B cell (primary cell): ENCODE data around the gene GLI3. TPM values are rescaled to one million over a fixed set of nuclear protein-coding genes. Genes with fewer than 3 reads are reported as not detected.

Experiments
- ATAC-seq: fragments of 200-7000 bp; cut with Tn5 transposase; one replicate; pipeline ENCODE4 v1.10.0; 2021; ENCODE audit warnings: low read depth, mild to moderate bottlenecking, moderate number of reproducible peaks, moderate library complexity
- CTCF ChIA-PET: fragments of 350-600 bp; sonication (Branson Sonifier 250); formaldehyde crosslinking; loops from one replicate; lab custom pipeline; 2021; ENCODE audit warnings: antibody characterized with exemption, inconsistent platforms; lab: Charles Lee
- POLR2A ChIA-PET: fragments of 350-600 bp; sonication (Branson Sonifier 250); formaldehyde crosslinking; loops from one replicate; lab custom pipeline; 2021; ENCODE audit warnings: antibody characterized with exemption; lab: Charles Lee
- DNase-seq: peaks from one replicate; pipeline ENCODE4 v3.0.0; 2013
- H2AFZ ChIP-seq: 2 replicates; pipeline ENCODE4 v1.6.1; 2012; ENCODE audit warnings: mild to moderate bottlenecking, low read depth, low read length; ENCODE audit not compliant: insufficient read depth, poor library complexity, severe bottlenecking
- H3K27ac ChIP-seq, 2 donors: 1 replicate in 1 of 2; 2 replicates in 1 of 2; pipeline ENCODE4 v1.5.1; 2012 to 2013; ENCODE audit warnings: low read length in 2 of 2, mild to moderate bottlenecking in 2 of 2, moderate library complexity in 1 of 2
- H3K27me3 ChIP-seq, 4 experiments: fragments of 200-600 bp in 1 of 4; sonication (generic) in 1 of 4; replicated peaks in 1 of 4; 1 replicate in 2 of 4; 2 replicates in 2 of 4; pipeline versions ENCODE4 v1.6.1 to v1.7.0; 2013 to 2016; ENCODE audit warnings: low read length in 3 of 4, mild to moderate bottlenecking in 2 of 4, mixed read lengths in 1 of 4, moderate library complexity in 1 of 4; ENCODE audit not compliant: insufficient read depth in 4 of 4, control insufficient read depth in 3 of 4; ENCODE audit errors: control extremely low read depth in 1 of 4
- H3K36me3 ChIP-seq, 2 experiments: replicated peaks in 1 of 2; 1 replicate in 1 of 2; 2 replicates in 1 of 2; pipeline versions ENCODE4 v1.6.1 to v1.7.1; 2013; ENCODE audit warnings: low read length in 1 of 2; ENCODE audit not compliant: insufficient read depth in 2 of 2, control insufficient read depth in 1 of 2; ENCODE audit errors: control extremely low read depth in 1 of 2, extremely low read depth in 1 of 2
- H3K4me1 ChIP-seq, 2 donors: fragments of 200-600 bp in 1 of 2; sonication (generic) in 1 of 2; 1 replicate in 1 of 2; 2 replicates in 1 of 2; pipeline versions ENCODE4 v1.5.1 to v1.6.1; 2013 to 2017; ENCODE audit warnings: low read length in 2 of 2; ENCODE audit not compliant: control insufficient read depth in 2 of 2, insufficient read depth in 2 of 2
- H3K4me2 ChIP-seq: replicated peaks from 2 replicates; pipeline ENCODE3; 2012; ENCODE audit warnings: mild to moderate bottlenecking, low read depth, low read length; ENCODE audit not compliant: poor library complexity, severe bottlenecking
- H3K4me3 ChIP-seq, 5 experiments: fragments of 200-600 bp in 1 of 5; sonication (generic) in 1 of 5; 1 replicate in 3 of 5; 2 replicates in 2 of 5; pipeline versions ENCODE4 v1.5.1 to v1.7.0; 2011 to 2016; ENCODE audit warnings: low read length in 4 of 5, mild to moderate bottlenecking in 4 of 5, low read depth in 2 of 5, control low read depth in 1 of 5, moderate library complexity in 1 of 5; ENCODE audit not compliant: insufficient read depth in 1 of 5; ENCODE audit errors: control extremely low read depth in 1 of 5, extremely low read depth in 1 of 5
- H3K79me2 ChIP-seq: fragments of 200-600 bp; sonication (generic); one replicate; pipeline ENCODE4 v1.6.0; 2016; ENCODE audit warnings: low read length; ENCODE audit not compliant: control insufficient read depth, insufficient read depth
- H3K9ac ChIP-seq: fragments of 200-600 bp; sonication (generic); 2 replicates; pipeline ENCODE4 v1.6.1; 2017; ENCODE audit warnings: mild to moderate bottlenecking, low read length, moderate library complexity
- H3K9me3 ChIP-seq, 3 donors: one replicate each; pipeline versions ENCODE4 v1.6.1 to v1.7.1; 2013; ENCODE audit warnings: low read length in 2 of 3; ENCODE audit not compliant: control insufficient read depth in 2 of 3, insufficient read depth in 1 of 3; ENCODE audit errors: control extremely low read depth in 1 of 3
- H4K20me1 ChIP-seq: 2 replicates; pipeline ENCODE4 v1.6.0; 2012; ENCODE audit warnings: mild to moderate bottlenecking, low read length; ENCODE audit not compliant: insufficient read depth, control insufficient read depth, poor library complexity, severe bottlenecking
- H3K27ac Mint-ChIP-seq: one replicate; pipeline ENCODE4 v1.8.0; 2021; ENCODE audit warnings: mixed read lengths
- H3K27me3 Mint-ChIP-seq: one replicate; pipeline ENCODE4 v1.8.0; 2021; ENCODE audit warnings: mixed read lengths
- H3K4me1 Mint-ChIP-seq: one replicate; pipeline ENCODE4 v1.8.0; 2021; ENCODE audit warnings: mixed read lengths
- H3K4me3 Mint-ChIP-seq: one replicate; pipeline ENCODE4 v1.8.0; 2021; ENCODE audit warnings: mixed read lengths
- H3K9me3 Mint-ChIP-seq: one replicate; pipeline ENCODE4 v1.8.0; 2022; ENCODE audit warnings: mixed read lengths; ENCODE audit not compliant: insufficient read depth
- EZH2 ChIP-seq: IDR thresholded peaks from 2 replicates; pipeline ENCODE4 v1.6.1; 2012; ENCODE audit warnings: borderline replicate concordance, low read depth, mild to moderate bottlenecking, moderate library complexity, low read length; ENCODE audit not compliant: insufficient read depth, poor library complexity, severe bottlenecking
- WGBS: methylation state at CpG from one replicate; pipeline ENCODE4 v1.1.5; 2013; ENCODE audit warnings: missing lambda C conversion rate; ENCODE audit not compliant: insufficient coverage; 5-methylcytosine and 5-hydroxymethylcytosine counted together
- intact Hi-C: fragments of 100-400 bp; cut with micrococcal nuclease; formaldehyde crosslinking; loops from one replicate; pipeline ENCODE4 v1.10.0; 2022
- polyA plus RNA-seq: library from polyadenylated mRNA; depleted of rRNA; stranded (reverse); fragments of >200 nt; gene quantifications from 2 replicates; pipeline ENCODE4 v1.2.3, GENCODE V29; 2012
- total RNA-seq, 2 donors: library from RNA; stranded (reverse); fragments of 120-200 nt in 1 of 2; gene quantifications; 1 replicate in 1 of 2; 2 replicates in 1 of 2; pipeline versions ENCODE4 v1.2.3 to v1.2.4, GENCODE V29; 2013 to 2022
- TF ChIP-seq, protein P1 (sequence below): fragments of 200-600 bp; IDR thresholded peaks from one replicate; pipeline ENCODE4 v1.8.0; 2022; ENCODE audit warnings: antibody characterized with exemption, mild to moderate bottlenecking

Gene GLI3
- total and polyA plus RNA-seq, 2 donors (not counting 1 experiment from before 2014, with no cell fraction given) = not detected

DNA sequence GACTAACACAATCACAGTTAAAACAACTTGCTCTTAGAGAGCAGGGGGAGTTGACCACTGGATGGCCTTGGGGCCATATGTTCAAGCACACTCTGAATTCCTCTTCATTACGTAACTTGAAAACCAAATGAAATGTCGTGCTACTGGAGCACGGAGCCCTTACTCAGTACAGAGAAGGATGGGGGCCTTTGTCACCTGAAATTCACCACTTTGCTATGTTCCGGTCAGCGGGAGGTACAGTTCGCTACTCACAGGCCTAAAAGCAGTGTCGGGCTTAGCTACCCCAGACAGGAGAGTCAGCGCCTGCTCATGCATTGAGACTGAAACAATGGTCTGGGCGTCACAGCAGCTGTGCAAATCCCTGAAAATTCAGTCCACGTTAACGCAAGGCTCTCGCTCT lies 39.6 kb downstream of the GLI3 start:
- 96% methylated on average over 12 of the region's 12 CpGs for WGBS
- no peaks in the 10 kb centered on the region for H3K79me2 ChIP-seq
- ATAC-seq (no peak), DNase-seq (no peak)
- no peaks in the 10 kb centered on the region for H3K9me3 ChIP-seq
- peaks cover 0 to 3% of the 10 kb centered on the region in 2 donors for H3K4me1 ChIP-seq
- H3K4me3 ChIP-seq = no peak overlapping the region
- H3K4me2 ChIP-seq = no peak overlapping the region
- Mint-ChIP-seq H3K9me3 (no peaks in the 10 kb centered on the region), H3K4me3 (no peak overlapping the region), H3K27me3 (no peaks in the 10 kb centered on the region), H3K4me1 (peaks cover 7% of the 10 kb centered on the region), H3K27ac (no peak overlapping the region)
- CTCF ChIA-PET = no interaction called here
- POLR2A ChIA-PET = no interaction called here
- no peak for TF ChIP-seq EZH2
- TF ChIP-seq, protein P1, sequence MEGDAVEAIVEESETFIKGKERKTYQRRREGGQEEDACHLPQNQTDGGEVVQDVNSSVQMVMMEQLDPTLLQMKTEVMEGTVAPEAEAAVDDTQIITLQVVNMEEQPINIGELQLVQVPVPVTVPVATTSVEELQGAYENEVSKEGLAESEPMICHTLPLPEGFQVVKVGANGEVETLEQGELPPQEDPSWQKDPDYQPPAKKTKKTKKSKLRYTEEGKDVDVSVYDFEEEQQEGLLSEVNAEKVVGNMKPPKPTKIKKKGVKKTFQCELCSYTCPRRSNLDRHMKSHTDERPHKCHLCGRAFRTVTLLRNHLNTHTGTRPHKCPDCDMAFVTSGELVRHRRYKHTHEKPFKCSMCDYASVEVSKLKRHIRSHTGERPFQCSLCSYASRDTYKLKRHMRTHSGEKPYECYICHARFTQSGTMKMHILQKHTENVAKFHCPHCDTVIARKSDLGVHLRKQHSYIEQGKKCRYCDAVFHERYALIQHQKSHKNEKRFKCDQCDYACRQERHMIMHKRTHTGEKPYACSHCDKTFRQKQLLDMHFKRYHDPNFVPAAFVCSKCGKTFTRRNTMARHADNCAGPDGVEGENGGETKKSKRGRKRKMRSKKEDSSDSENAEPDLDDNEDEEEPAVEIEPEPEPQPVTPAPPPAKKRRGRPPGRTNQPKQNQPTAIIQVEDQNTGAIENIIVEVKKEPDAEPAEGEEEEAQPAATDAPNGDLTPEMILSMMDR = no peak
- H3K27me3 ChIP-seq = no peaks in the 10 kb centered on the region
- H4K20me1 ChIP-seq = no peaks in the 10 kb centered on the region
- H3K36me3 ChIP-seq = no peaks in the 10 kb centered on the region
- H3K27ac ChIP-seq = no peak overlapping the region
- H3K9ac ChIP-seq = no peak overlapping the region
- intact Hi-C loops = no loop called here
- no peak overlapping the region for H2AFZ ChIP-seq

DNA sequence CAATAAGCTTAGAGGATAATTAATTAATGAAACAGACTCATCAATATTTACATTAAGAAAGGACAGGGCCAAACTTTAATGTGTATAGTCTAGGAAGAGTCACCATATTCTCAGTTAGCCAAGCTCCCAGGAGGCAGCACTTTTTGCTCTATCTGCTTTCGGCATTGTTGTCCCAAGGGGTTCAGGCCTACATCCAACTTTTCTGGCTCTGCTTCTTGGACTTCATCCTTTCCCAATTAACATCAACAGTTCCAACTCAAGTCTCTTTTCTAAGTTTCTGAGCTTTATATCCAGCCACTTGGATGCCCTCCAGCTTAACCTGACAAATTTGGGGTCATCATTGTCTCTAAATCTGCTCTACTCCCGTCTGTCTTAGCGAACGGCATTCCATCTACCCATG lies 42.8 kb downstream of the GLI3 start:
- H3K36me3 ChIP-seq = no peaks in the 10 kb centered on the region
- no peak overlapping the region for H3K4me2 ChIP-seq
- no peaks in the 10 kb centered on the region for H3K9me3 ChIP-seq
- TF ChIP-seq, protein P1 = no peak
- no peak for TF ChIP-seq EZH2
- intact Hi-C loops = no loop called here
- H3K4me1 Mint-ChIP-seq = peaks cover 7% of the 10 kb centered on the region
- peak overlapping the region; percentile 44 for H2AFZ ChIP-seq
- no peaks in the 10 kb centered on the region for H3K27me3 Mint-ChIP-seq
- no peaks in the 10 kb centered on the region for H3K79me2 ChIP-seq
- peaks cover 0 to 3% of the 10 kb centered on the region in 2 donors for H3K4me1 ChIP-seq
- H3K9ac ChIP-seq = no peak overlapping the region
- DNase-seq = no peak
- CTCF ChIA-PET = interaction anchor here (1.3 kb wide), 1 partner anchor 12 kb away, joined by 3 read pairs; no protein-coding TSS in a partner anchor
- POLR2A ChIA-PET = no interaction called here
- H3K9me3 Mint-ChIP-seq = no peaks in the 10 kb centered on the region
- H3K4me3 ChIP-seq = no peak overlapping the region
- H3K27ac Mint-ChIP-seq = no peak overlapping the region
- peak overlapping the region; percentile 7 for H3K4me3 Mint-ChIP-seq
- ATAC-seq = no peak
- WGBS = 83% methylated on average over 4 of the region's 4 CpGs
- H3K27ac ChIP-seq = no peak overlapping the region
- H3K27me3 ChIP-seq = no peaks in the 10 kb centered on the region
- no peaks in the 10 kb centered on the region for H4K20me1 ChIP-seq
